NB4 (cell line): ENCODE results near the gene LYRM9.
"Not testable (repeated sequence)": the region's sequence is repeated elsewhere in the genome, so short reads cannot be mapped to it uniquely, and the experiment has no call there.

Source experiments
- DNase-seq: peaks from one replicate; pipeline ENCODE4 v3.0.0; 2010; ENCODE audit warnings: low read depth
- H3K4me3 ChIP-seq: one replicate; pipeline ENCODE4 v1.5.1; 2011; ENCODE audit warnings: mild to moderate bottlenecking, low read depth, low read length, moderate library complexity
- CTCF ChIP-seq: IDR thresholded peaks from one replicate; pipeline ENCODE4 v1.5.1; 2012; ENCODE audit warnings: low read depth, low read length
- MYC ChIP-seq: IDR thresholded peaks from 2 replicates; pipeline ENCODE4 v1.6.1; 2011; ENCODE audit warnings: low read depth, low read length
- POLR2A ChIP-seq: IDR thresholded peaks from 2 replicates; pipeline ENCODE4 v1.6.1; 2011; ENCODE audit warnings: mild to moderate bottlenecking; ENCODE audit not compliant: insufficient read length; ENCODE audit errors: extremely low read depth
- TF ChIP-seq, protein P1 (sequence below): IDR thresholded peaks from 2 replicates; pipeline ENCODE4 v1.6.1; 2011; ENCODE audit warnings: low read depth, low read length

The LYRM9 gene

DNA sequence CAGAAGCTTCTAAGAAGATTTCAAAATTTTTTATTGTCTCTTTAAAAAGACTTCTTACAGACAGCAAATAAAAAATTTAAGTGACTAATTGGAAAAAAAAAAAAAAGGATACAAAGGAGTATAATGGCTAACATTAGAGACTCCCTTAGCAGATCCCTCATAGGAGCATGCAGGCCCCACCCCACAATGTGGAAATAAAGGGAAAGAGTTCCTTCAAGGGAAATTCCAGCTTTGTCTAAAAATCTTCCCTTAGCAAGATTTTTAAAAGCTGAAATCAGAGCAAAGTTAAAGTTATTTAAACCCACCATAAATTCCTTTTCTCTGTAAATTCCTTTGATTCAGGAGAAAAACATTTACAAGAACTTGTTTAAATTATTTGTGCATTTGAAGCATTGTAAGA lies 60.3 kb downstream of the LYRM9 start:
- H3K4me3 ChIP-seq, result no peak overlapping the region
- TF ChIP-seq MYC, result no peak
- TF ChIP-seq CTCF, result no peak
- TF ChIP-seq, protein P1, sequence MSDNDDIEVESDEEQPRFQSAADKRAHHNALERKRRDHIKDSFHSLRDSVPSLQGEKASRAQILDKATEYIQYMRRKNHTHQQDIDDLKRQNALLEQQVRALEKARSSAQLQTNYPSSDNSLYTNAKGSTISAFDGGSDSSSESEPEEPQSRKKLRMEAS, result no peak
- no peak for TF ChIP-seq POLR2A
- no peak for DNase-seq

- DNase-seq, H3K4me3 ChIP-seq: not testable (repeated sequence)
These were observed 63.3 kb downstream of the LYRM9 start for GRCh38 chr17:27829888-27830287.

- DNase-seq, H3K4me3 ChIP-seq: not testable (repeated sequence)
These were observed 63.9 kb downstream of the LYRM9 start for GRCh38 chr17:27829143-27829711.
